ENCODE results near the gene GRIFIN. TPM values are rescaled to one million over a fixed set of nuclear protein-coding genes. Genes with fewer than 3 reads are reported as not detected.

Gene GRIFIN
- polyA plus RNA-seq, 1 of the 3 experiments (the other 2 are of a cell fraction) = not detected

DNA sequence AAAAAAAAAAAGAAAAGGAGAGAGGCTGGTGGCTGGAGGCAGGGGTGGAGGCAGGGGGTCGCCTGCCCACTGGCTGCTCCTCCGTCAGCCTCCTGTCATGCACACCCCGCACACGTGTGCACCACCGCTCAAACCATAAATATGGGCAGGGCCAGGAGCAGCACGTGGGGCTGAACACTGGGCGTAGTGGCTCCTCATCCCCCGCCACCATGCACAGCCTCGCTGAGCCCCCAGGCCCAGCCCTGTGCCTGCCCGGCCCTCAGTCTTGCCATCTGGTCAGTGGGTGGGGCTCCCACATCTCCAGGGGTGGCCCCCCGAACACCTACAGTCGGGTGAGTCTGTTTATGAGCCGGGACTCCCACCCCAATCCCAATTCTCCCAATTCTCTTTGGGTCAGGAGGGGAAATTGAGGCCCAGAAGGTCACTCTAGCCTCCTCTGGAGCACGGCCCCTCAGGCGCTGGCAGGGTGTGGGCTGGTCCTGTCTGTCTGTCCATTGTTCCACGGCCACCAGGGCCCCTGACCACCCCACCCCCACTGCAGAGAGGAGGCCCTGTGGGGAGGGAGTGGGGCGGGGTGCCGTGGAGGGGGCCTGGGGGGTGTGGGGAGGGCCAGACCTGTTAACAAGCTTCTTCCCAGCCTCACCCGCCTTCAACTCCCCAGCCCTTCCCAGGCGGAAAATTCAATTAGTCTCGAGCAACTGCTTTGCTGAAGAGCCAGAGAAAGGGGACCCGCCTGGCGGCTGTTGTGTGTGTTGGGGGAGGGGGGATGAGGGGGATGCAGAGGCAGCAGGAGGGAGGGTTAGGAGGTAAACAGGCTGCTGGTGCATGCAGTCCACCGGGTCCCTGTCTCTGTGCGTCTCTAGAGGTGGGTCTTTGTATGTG lies 19.5 kb upstream of the GRIFIN start (continued):
- TF ChIP-seq SMC3 (IDR thresholded peaks at IDR 0.05; ENCODE audit: low read depth, low read length) (peak; percentile 25; the same call in 1 of the 2 replicates), RAD21 (IDR thresholded peaks at IDR 0.05; ENCODE audit: low read length) (peak; percentile 38; the same call in 1 of the 2 replicates), GABPA (IDR thresholded peaks at IDR 0.05; ENCODE audit: low read depth) (no peak), CHD2 (IDR thresholded peaks at IDR 0.05; ENCODE audit: low read length, partially characterized antibody) (peak; percentile 85)
- TF ChIP-seq, protein P1, sequence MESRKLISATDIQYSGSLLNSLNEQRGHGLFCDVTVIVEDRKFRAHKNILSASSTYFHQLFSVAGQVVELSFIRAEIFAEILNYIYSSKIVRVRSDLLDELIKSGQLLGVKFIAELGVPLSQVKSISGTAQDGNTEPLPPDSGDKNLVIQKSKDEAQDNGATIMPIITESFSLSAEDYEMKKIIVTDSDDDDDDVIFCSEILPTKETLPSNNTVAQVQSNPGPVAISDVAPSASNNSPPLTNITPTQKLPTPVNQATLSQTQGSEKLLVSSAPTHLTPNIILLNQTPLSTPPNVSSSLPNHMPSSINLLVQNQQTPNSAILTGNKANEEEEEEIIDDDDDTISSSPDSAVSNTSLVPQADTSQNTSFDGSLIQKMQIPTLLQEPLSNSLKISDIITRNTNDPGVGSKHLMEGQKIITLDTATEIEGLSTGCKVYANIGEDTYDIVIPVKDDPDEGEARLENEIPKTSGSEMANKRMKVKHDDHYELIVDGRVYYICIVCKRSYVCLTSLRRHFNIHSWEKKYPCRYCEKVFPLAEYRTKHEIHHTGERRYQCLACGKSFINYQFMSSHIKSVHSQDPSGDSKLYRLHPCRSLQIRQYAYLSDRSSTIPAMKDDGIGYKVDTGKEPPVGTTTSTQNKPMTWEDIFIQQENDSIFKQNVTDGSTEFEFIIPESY (IDR thresholded peaks at IDR 0.05; ENCODE audit: borderline replicate concordance, low read depth) = no peak
- TF ChIP-seq, protein P2, sequence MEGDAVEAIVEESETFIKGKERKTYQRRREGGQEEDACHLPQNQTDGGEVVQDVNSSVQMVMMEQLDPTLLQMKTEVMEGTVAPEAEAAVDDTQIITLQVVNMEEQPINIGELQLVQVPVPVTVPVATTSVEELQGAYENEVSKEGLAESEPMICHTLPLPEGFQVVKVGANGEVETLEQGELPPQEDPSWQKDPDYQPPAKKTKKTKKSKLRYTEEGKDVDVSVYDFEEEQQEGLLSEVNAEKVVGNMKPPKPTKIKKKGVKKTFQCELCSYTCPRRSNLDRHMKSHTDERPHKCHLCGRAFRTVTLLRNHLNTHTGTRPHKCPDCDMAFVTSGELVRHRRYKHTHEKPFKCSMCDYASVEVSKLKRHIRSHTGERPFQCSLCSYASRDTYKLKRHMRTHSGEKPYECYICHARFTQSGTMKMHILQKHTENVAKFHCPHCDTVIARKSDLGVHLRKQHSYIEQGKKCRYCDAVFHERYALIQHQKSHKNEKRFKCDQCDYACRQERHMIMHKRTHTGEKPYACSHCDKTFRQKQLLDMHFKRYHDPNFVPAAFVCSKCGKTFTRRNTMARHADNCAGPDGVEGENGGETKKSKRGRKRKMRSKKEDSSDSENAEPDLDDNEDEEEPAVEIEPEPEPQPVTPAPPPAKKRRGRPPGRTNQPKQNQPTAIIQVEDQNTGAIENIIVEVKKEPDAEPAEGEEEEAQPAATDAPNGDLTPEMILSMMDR (IDR thresholded peaks at IDR 0.05) = no peak

DNA sequence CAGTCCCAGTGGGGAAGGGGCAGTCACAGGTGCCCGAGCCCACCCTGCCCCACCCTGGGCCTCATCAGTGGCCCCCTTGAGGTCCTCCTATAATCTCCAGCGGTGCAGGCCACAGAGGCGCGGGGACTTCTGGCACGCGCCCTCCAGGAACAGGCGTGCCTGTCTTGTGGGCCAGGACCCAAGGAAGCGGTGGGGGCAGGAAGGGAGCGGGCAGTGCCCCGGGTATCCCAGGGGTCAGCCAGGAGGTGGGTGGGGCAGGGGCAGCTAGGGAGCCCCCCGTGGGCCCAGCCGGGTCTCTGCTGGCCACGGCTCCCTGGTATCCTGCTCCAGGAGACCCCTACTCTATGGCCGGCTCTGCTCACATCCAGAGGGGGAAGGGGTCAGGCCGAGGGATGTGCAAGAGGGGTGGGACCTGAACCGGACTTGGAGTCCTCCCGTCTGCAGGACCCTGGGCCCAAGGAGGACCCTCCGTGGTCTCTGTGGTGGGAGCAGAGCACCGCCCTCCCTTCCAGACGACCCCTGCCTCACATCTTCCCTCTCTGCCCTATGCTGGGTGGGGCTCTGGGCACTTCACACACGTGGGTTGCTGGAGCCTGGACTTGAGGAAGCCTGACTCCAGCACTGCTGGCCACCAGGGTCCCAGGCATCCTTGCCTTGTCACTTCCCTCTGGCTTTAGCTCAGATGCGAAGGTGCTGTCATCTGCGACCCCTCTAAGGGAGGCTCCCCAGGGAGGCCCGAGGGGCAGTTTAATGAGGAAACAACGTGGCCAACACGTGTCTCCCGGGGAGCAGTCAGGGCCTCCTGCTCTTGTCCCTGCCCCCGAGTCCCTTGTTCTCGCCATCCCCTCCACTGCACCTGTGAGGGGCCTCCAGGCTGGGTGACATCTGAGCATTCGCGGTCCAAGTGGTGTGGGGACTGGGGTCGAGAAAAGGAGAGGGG lies 18.3 kb upstream of the GRIFIN start:
- H2AFZ ChIP-seq (ENCODE audit: low read depth) = no peak overlapping the region
- no peak for DNase-seq
- no peak overlapping the region for H3K27ac ChIP-seq (ENCODE audit: low read depth in 2 of 2, low read length in 1 of 2)
- no peaks in the 10 kb centered on the region for H3K9me2 ChIP-seq
- H3K79me2 ChIP-seq (ENCODE audit: insufficient read depth) = no peaks in the 10 kb centered on the region
- ChIA-PET POLR2A (no interaction called here), CTCF (no interaction called here)
- TF ChIP-seq, protein P3, sequence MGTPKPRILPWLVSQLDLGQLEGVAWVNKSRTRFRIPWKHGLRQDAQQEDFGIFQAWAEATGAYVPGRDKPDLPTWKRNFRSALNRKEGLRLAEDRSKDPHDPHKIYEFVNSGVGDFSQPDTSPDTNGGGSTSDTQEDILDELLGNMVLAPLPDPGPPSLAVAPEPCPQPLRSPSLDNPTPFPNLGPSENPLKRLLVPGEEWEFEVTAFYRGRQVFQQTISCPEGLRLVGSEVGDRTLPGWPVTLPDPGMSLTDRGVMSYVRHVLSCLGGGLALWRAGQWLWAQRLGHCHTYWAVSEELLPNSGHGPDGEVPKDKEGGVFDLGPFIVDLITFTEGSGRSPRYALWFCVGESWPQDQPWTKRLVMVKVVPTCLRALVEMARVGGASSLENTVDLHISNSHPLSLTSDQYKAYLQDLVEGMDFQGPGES (IDR thresholded peaks at IDR 0.05; ENCODE audit: low read depth, low read length) = no peak
- no peak for TF ChIP-seq SMC3 (IDR thresholded peaks at IDR 0.05; ENCODE audit: low read depth, low read length)
- TF ChIP-seq, protein P1 (IDR thresholded peaks at IDR 0.05; ENCODE audit: borderline replicate concordance, low read depth) = no peak
- TF ChIP-seq, protein P4, sequence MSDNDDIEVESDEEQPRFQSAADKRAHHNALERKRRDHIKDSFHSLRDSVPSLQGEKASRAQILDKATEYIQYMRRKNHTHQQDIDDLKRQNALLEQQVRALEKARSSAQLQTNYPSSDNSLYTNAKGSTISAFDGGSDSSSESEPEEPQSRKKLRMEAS (IDR thresholded peaks at IDR 0.05; ENCODE audit: low read depth) = no peak
- TF ChIP-seq RXRA (IDR thresholded peaks at IDR 0.05; ENCODE audit: borderline replicate concordance, low read depth) = no peak
- no peak for TF ChIP-seq FOSL2 (IDR thresholded peaks at IDR 0.05; ENCODE audit: borderline replicate concordance, low read depth)
- no peak for TF ChIP-seq RCOR1 (IDR thresholded peaks at IDR 0.05; ENCODE audit: low read length)
- H3F3A ChIP-seq (replicated peaks; ENCODE audit: insufficient read depth) = no peaks in the 10 kb centered on the region
- no peaks in the 10 kb centered on the region for H3K9me3 ChIP-seq
- no peak overlapping the region for H3K4me3 ChIP-seq (ENCODE audit: low read depth in 2 of 2, low read length in 1 of 2)
- WGBS (ENCODE audit: low lambda C conversion rate) = 82% methylated on average over 30 of the region's 32 CpGs
- no peaks in the 10 kb centered on the region for H3K36me3 ChIP-seq (replicated peaks in 1 of 2; ENCODE audit: control insufficient read depth in 1 of 2, insufficient read depth in 2 of 2, low read length in 1 of 2)
- H4K20me1 ChIP-seq (ENCODE audit: insufficient read depth) = no peaks in the 10 kb centered on the region
- H3K4me1 ChIP-seq (ENCODE audit: control insufficient read depth in 1 of 2, insufficient read depth in 2 of 2, low read depth in 1 of 2, low read length in 1 of 2) = peaks cover 10 to 27% of the 10 kb centered on the region in 2 experiments; a peak in 2 of 4 replicates
- H3K4me2 ChIP-seq = no peak overlapping the region
- no peaks in the 10 kb centered on the region for H3K27me3 ChIP-seq (ENCODE audit: insufficient read depth)
- no peak overlapping the region for H3K9ac ChIP-seq

Measured in SK-N-SH (cell line).